ENCODE results near the gene MAP3K7CL. TPM values are rescaled to one million over a fixed set of nuclear protein-coding genes. Genes with fewer than 3 reads are reported as not detected.

Gene MAP3K7CL
- total RNA-seq, 4 donors from 2014 or later, result 6.8 to 10.4 (median 8.8) TPM

DNA sequence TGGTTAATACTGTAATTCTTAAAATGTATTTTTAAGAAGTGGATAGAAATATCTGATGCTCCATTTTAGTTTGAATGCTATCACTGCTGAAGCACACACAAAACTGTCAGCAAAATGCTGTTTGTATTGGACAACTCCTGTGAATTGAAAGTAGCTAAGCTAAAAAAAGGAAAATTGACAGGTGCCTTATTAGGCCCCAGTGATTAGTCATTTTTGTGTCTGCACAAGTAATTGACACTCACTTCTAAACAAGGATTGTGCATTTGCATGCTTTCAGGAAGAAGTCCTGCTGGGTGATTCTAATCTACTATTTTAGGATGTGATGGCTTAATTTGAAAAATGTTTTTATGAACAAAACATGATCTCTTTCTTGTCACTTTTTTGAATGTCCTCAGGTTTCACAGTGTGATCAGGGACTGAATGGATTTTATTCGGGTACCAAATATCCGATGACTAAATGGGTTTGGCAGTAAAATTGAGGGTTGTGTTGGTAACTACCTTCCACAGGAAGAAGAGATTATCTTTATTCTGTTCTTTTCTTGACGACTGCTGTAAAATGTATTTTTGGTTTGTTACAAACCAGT lies 13.0 kb upstream of the MAP3K7CL start:
- no peaks in the 10 kb centered on the region for H3K36me3 ChIP-seq
- TF ChIP-seq POLR2AphosphoS5 (IDR thresholded peaks at IDR 0.05) (no peak), POLR2A (IDR thresholded peaks at IDR 0.05) (no peak), EP300 (IDR thresholded peaks at IDR 0.05) (no peak)
- no peak overlapping the region for H3K27ac ChIP-seq
- H3K4me1 ChIP-seq, result no peaks in the 10 kb centered on the region
- no peaks in the 10 kb centered on the region for H3K9me3 ChIP-seq
- no peaks in the 10 kb centered on the region for H3K27me3 ChIP-seq
- 81% methylated on average over 3 of the region's 3 CpGs for WGBS
- no peak overlapping the region for H3K4me3 ChIP-seq
- no peak for DNase-seq (ENCODE audit: low spot score in 2 of 2)

DNA sequence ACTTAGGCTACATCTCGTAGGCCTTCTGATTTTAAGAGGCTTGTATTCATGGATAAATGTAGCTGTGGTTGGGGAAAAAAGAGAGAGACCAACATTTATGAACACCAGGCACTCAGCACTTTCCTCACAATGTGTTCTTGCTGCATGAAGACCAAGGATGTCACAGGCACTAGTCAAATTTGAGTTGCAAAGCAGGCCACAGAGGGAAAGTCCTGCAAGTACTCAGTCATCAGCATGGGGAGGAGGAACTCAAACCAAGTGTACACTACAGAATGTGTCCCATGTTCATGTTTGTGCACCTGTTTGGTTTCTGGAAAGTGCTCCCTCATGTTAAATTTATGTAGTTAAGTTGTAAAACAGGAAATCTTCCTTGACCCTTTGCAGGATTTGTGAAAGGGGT lies 8.7 kb upstream of the MAP3K7CL start:
- Histone ChIP-seq H3K27ac (no peak overlapping the region), H3K4me3 (no peak overlapping the region), H3K9me3 (no peaks in the 10 kb centered on the region), H3K27me3 (no peaks in the 10 kb centered on the region), H3K4me1 (no peaks in the 10 kb centered on the region), H3K36me3 (no peaks in the 10 kb centered on the region)
- TF ChIP-seq POLR2A (IDR thresholded peaks at IDR 0.05) (no peak), EP300 (IDR thresholded peaks at IDR 0.05) (no peak), POLR2AphosphoS5 (IDR thresholded peaks at IDR 0.05) (no peak)
- TF ChIP-seq, protein P1, sequence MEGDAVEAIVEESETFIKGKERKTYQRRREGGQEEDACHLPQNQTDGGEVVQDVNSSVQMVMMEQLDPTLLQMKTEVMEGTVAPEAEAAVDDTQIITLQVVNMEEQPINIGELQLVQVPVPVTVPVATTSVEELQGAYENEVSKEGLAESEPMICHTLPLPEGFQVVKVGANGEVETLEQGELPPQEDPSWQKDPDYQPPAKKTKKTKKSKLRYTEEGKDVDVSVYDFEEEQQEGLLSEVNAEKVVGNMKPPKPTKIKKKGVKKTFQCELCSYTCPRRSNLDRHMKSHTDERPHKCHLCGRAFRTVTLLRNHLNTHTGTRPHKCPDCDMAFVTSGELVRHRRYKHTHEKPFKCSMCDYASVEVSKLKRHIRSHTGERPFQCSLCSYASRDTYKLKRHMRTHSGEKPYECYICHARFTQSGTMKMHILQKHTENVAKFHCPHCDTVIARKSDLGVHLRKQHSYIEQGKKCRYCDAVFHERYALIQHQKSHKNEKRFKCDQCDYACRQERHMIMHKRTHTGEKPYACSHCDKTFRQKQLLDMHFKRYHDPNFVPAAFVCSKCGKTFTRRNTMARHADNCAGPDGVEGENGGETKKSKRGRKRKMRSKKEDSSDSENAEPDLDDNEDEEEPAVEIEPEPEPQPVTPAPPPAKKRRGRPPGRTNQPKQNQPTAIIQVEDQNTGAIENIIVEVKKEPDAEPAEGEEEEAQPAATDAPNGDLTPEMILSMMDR (IDR thresholded peaks at IDR 0.05), result no peak
- DNase-seq (ENCODE audit: low spot score in 2 of 2), result no peak
- WGBS, result 100% methylated on average over 1 of the region's 1 CpG

DNA sequence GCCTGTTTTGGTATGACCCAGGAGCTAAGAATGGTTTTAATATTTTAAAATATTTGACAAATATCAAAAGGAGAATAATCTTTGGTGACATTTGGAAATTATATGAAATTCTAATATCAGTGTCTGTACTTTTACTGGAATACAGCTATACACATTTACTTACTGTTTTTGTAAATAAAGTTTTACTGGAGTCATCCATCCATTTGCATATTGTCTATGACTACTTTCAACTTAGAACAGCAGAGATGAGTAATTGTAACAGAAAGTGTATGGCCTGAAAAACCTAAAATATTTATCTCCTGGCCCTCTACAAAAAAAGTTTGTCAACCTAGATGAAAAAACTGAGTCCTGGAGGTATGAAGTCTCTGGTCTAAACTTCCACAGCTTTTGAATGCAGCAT lies 5.8 kb upstream of the MAP3K7CL start:
- TF ChIP-seq POLR2AphosphoS5 (IDR thresholded peaks at IDR 0.05) (no peak), EP300 (IDR thresholded peaks at IDR 0.05) (no peak)
- H3K27ac ChIP-seq, result no peak overlapping the region
- no peak overlapping the region for H3K4me3 ChIP-seq
- H3K36me3 ChIP-seq, result no peaks in the 10 kb centered on the region
- H3K9me3 ChIP-seq, result no peaks in the 10 kb centered on the region
- no peak for DNase-seq (ENCODE audit: low spot score in 2 of 2)
- H3K4me1 ChIP-seq, result no peaks in the 10 kb centered on the region
- no peaks in the 10 kb centered on the region for H3K27me3 ChIP-seq

DNA sequence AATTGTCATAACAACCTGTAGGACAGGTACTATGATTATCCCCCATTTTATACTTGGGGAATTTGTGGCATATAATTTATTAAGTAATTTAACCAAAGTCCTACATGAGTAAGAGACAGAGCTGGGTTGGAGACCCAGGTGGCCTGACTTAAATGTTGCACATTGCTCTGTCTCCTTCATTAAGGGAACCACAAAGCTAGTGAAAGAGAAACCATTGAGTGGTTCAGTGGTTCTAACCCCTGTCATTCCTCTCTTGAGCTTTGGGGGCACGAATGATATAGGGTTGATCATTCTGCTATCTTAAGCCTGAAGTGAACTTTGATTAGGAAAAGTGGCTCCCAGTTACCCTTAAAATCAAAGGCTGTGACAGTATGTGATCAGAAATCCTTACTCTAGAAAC lies 5.3 kb upstream of the MAP3K7CL start:
- H3K4me1 ChIP-seq, result no peaks in the 10 kb centered on the region
- no peaks in the 10 kb centered on the region for H3K27me3 ChIP-seq
- TF ChIP-seq EP300 (IDR thresholded peaks at IDR 0.05), result no peak
- TF ChIP-seq POLR2A (IDR thresholded peaks at IDR 0.05), result no peak
- TF ChIP-seq, protein P1 (IDR thresholded peaks at IDR 0.05), result no peak

DNA sequence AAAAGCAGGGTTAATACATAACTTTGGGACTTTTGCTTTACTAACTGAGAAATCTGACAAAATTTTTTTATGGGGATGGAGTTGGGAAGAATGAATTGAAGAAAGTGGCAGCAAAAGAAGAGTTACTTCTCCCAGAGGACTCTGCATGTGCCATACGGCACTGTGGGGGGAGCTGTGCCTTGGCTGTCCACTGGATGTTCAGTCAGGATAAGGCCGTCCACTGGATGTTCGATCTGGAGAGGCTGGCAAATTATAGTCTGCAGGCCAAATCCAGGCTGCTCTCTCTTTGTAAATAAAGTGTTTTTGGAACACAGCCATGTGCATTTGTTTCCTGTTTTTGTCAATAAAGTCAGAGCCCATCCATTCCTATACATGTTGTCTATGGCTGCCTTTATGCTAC lies 4.5 kb upstream of the MAP3K7CL start:
- no peak for DNase-seq (ENCODE audit: low spot score in 2 of 2)
- 54% methylated on average over 3 of the region's 3 CpGs for WGBS
- TF ChIP-seq POLR2A (IDR thresholded peaks at IDR 0.05), result no peak
- no peak for TF ChIP-seq EP300 (IDR thresholded peaks at IDR 0.05)
- TF ChIP-seq POLR2AphosphoS5 (IDR thresholded peaks at IDR 0.05), result no peak
- TF ChIP-seq, protein P1 (IDR thresholded peaks at IDR 0.05), result no peak

More for the DNA sequence above, 5.3 kb upstream of the MAP3K7CL start:
- DNase-seq (ENCODE audit: low spot score in 2 of 2), result no peak
- Histone ChIP-seq H3K9me3 (no peaks in the 10 kb centered on the region), H3K4me3 (no peak overlapping the region), H3K36me3 (no peaks in the 10 kb centered on the region), H3K27ac (no peak overlapping the region)
- WGBS, result 89% methylated on average over 1 of the region's 1 CpG

DNA sequence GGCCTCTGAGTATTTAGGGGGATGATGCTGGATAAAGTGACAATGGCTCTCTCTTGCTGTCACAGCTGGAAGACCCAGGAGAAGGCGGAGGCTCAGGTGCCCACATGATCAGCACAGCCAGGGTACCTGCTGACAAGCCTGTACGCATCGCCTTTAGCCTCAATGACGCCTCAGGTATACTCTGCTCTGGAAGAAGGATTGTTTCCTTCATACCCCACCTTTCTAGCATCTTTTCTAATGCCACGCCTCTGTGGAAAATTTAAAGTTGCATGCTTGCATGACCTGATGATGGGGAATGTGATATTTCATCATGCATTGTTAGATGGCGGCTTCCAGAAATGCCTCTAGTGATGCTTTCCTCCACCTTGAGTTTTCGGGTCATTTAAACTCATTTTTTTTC lies 2.8 kb downstream of the MAP3K7CL start:
- Histone ChIP-seq H3K4me1 (peaks cover 4% of the 10 kb centered on the region), H3K9me3 (no peaks in the 10 kb centered on the region), H3K36me3 (no peaks in the 10 kb centered on the region), H3K27me3 (no peaks in the 10 kb centered on the region), H3K27ac (no peak overlapping the region), H3K4me3 (no peak overlapping the region)
- TF ChIP-seq, protein P1 (IDR thresholded peaks at IDR 0.05), result no peak
- TF ChIP-seq EP300 (IDR thresholded peaks at IDR 0.05), result no peak
- no peak for TF ChIP-seq POLR2AphosphoS5 (IDR thresholded peaks at IDR 0.05)
- no peak for TF ChIP-seq POLR2A (IDR thresholded peaks at IDR 0.05)
- WGBS, result 86% methylated on average over 7 of the region's 7 CpGs
- DNase-seq (ENCODE audit: low spot score in 2 of 2), result no peak

More for the DNA sequence above, 4.5 kb upstream of the MAP3K7CL start:
- Histone ChIP-seq H3K4me3 (no peak overlapping the region), H3K36me3 (no peaks in the 10 kb centered on the region), H3K9me3 (no peaks in the 10 kb centered on the region), H3K27ac (no peak overlapping the region), H3K27me3 (no peaks in the 10 kb centered on the region), H3K4me1 (peaks cover 4% of the 10 kb centered on the region)
